H9 (cell line): ENCODE data around the gene MYD88. TPM values are rescaled to one million over a fixed set of nuclear protein-coding genes. Genes with fewer than 3 reads are reported as not detected.

ENCODE experiments used
- DNase-seq: peaks from one replicate; pipeline ENCODE4 v3.0.0-alpha.2; 2017
- H2AFZ ChIP-seq: one replicate; pipeline ENCODE4 v1.6.1; 2013; ENCODE audit warnings: mild to moderate bottlenecking, low read length, control low read depth, moderate library complexity
- H2AK5ac ChIP-seq: 2 replicates; pipeline ENCODE4 v1.6.1; 2013; ENCODE audit warnings: low read length, control low read depth, mixed read lengths; ENCODE audit not compliant: insufficient read length
- H2BK120ac ChIP-seq: one replicate; pipeline ENCODE4 v1.6.1; 2013; ENCODE audit warnings: low read depth, mild to moderate bottlenecking, low read length, control low read depth, inconsistent platforms; ENCODE audit not compliant: poor library complexity, severe bottlenecking
- H2BK12ac ChIP-seq: 2 replicates; pipeline ENCODE4 v1.6.1; 2013; ENCODE audit warnings: low read length, control low read depth, mixed read lengths, low read depth; ENCODE audit not compliant: insufficient read length
- H2BK15ac ChIP-seq: 2 replicates; pipeline ENCODE4 v1.6.1; 2013; ENCODE audit warnings: low read depth, low read length, control low read depth
- H2BK20ac ChIP-seq: one replicate; pipeline ENCODE4 v1.6.1; 2013; ENCODE audit warnings: low read depth, mild to moderate bottlenecking, low read length, control low read depth, inconsistent platforms; ENCODE audit not compliant: poor library complexity, severe bottlenecking
- H2BK5ac ChIP-seq: 2 replicates; pipeline ENCODE4 v1.6.1; 2013; ENCODE audit warnings: low read length, control low read depth, mixed read lengths; ENCODE audit not compliant: insufficient read length
- H3K14ac ChIP-seq: 2 replicates; pipeline ENCODE4 v1.6.1; 2013; ENCODE audit warnings: low read length, control low read depth; ENCODE audit not compliant: insufficient read depth
- H3K18ac ChIP-seq: 2 replicates; pipeline ENCODE4 v1.6.1; 2013; ENCODE audit warnings: low read depth, mild to moderate bottlenecking, mixed read lengths, low read length, control low read depth; ENCODE audit not compliant: insufficient read length
- H3K23ac ChIP-seq: 2 replicates; pipeline ENCODE4 v1.6.1; 2013; ENCODE audit warnings: low read length, control low read depth, mixed read lengths, low read depth; ENCODE audit not compliant: insufficient read length
- H3K23me2 ChIP-seq: 2 replicates; pipeline ENCODE4 v1.6.1; 2013; ENCODE audit warnings: low read depth, mild to moderate bottlenecking, mixed read lengths, low read length, control low read depth; ENCODE audit not compliant: insufficient read length, poor library complexity, severe bottlenecking
- H3K27ac ChIP-seq: 2 replicates; pipeline ENCODE4 v1.5.1; 2013; ENCODE audit warnings: low read length, control low read depth, mixed read lengths, low read depth; ENCODE audit not compliant: insufficient read length
- H3K27me3 ChIP-seq: 2 replicates; pipeline ENCODE4 v1.6.1; 2013; ENCODE audit warnings: low read length, control low read depth, inconsistent platforms; ENCODE audit not compliant: insufficient read depth
- H3K4ac ChIP-seq: 2 replicates; pipeline ENCODE4 v1.6.1; 2013; ENCODE audit warnings: low read depth, mild to moderate bottlenecking, control low read depth, inconsistent platforms, low read length, moderate library complexity
- H3K4me1 ChIP-seq: 2 replicates; pipeline ENCODE4 v1.6.1; 2013; ENCODE audit warnings: low read length, control low read depth, inconsistent platforms; ENCODE audit not compliant: insufficient read depth
- H3K4me2 ChIP-seq: 2 replicates; pipeline ENCODE4 v1.6.1; 2013; ENCODE audit warnings: low read length, control low read depth, mixed read lengths; ENCODE audit not compliant: insufficient read length, insufficient read depth
- H3K56ac ChIP-seq: 2 replicates; pipeline ENCODE4 v1.6.1; 2013; ENCODE audit warnings: low read depth, mild to moderate bottlenecking, mixed read lengths, low read length, control low read depth; ENCODE audit not compliant: insufficient read length
- H3K79me1 ChIP-seq: 2 replicates; pipeline ENCODE4 v1.6.1; 2013; ENCODE audit warnings: low read depth, mild to moderate bottlenecking, moderate library complexity, low read length, control low read depth, inconsistent platforms; ENCODE audit not compliant: insufficient read depth, poor library complexity, severe bottlenecking
- H3K79me2 ChIP-seq: 2 replicates; pipeline ENCODE4 v1.6.1; 2013; ENCODE audit warnings: low read length, control low read depth, inconsistent platforms; ENCODE audit not compliant: insufficient read depth
- H3K9ac ChIP-seq: 2 replicates; pipeline ENCODE4 v1.6.1; 2013; ENCODE audit warnings: low read length, control low read depth, mixed read lengths; ENCODE audit not compliant: insufficient read length; ENCODE audit errors: extremely low read depth
- H3K9me3 ChIP-seq: one replicate; pipeline ENCODE4 v1.6.1; 2013; ENCODE audit warnings: low read depth, low read length, inconsistent platforms; ENCODE audit not compliant: control insufficient read depth
- H3T11ph ChIP-seq: one replicate; pipeline ENCODE4 v1.6.1; 2013; ENCODE audit warnings: mild to moderate bottlenecking, low read length, control low read depth, inconsistent platforms
- H4K20me1 ChIP-seq: one replicate; pipeline ENCODE4 v1.6.1; 2013; ENCODE audit not compliant: control insufficient read depth, insufficient read length, insufficient read depth
- H4K5ac ChIP-seq: 2 replicates; pipeline ENCODE4 v1.6.1; 2013; ENCODE audit warnings: low read depth, mild to moderate bottlenecking, mixed read lengths, low read length, control low read depth; ENCODE audit not compliant: insufficient read length
- H4K8ac ChIP-seq: replicated peaks from 2 replicates; pipeline ENCODE4 v1.6.1; 2013; ENCODE audit warnings: low read length, control low read depth, mixed read lengths, low read depth; ENCODE audit not compliant: insufficient read length
- H4K91ac ChIP-seq: 2 replicates; pipeline ENCODE4 v1.6.1; 2013; ENCODE audit warnings: low read depth, mild to moderate bottlenecking, moderate library complexity, mixed read lengths, low read length, control low read depth; ENCODE audit not compliant: insufficient read length
- H3K27ac Mint-ChIP-seq, 3 experiments: 2 replicates in 2 of 3; 3 replicates in 1 of 3; pipeline ENCODE4 v1.8.0; 2020 to 2021; ENCODE audit warnings: mixed read lengths in 3 of 3, mild to moderate bottlenecking in 1 of 3, moderate library complexity in 1 of 3
- H3K27me3 Mint-ChIP-seq: 2 replicates; pipeline ENCODE4 v1.8.0; 2021; ENCODE audit warnings: low read depth, mild to moderate bottlenecking, moderate library complexity, mixed read lengths
- H3K36me3 Mint-ChIP-seq, 3 experiments: 2 replicates in 2 of 3; 3 replicates in 1 of 3; pipeline ENCODE4 v1.8.0; 2020 to 2021; ENCODE audit warnings: low read depth in 3 of 3, mixed read lengths in 3 of 3; ENCODE audit not compliant: insufficient read depth in 1 of 3
- H3K4me1 Mint-ChIP-seq, 2 experiments: 2 replicates each; pipeline ENCODE4 v1.8.0; 2020; ENCODE audit warnings: mixed read lengths in 2 of 2
- H3K4me3 Mint-ChIP-seq, 2 experiments: 2 replicates in 1 of 2; 3 replicates in 1 of 2; pipeline ENCODE4 v1.8.0; 2020 to 2021; ENCODE audit warnings: mild to moderate bottlenecking in 2 of 2, mixed read lengths in 2 of 2, moderate library complexity in 1 of 2
- H3K9me3 Mint-ChIP-seq, 2 experiments: 2 replicates in 1 of 2; 3 replicates in 1 of 2; pipeline ENCODE4 v1.8.0; 2020; ENCODE audit warnings: mild to moderate bottlenecking in 2 of 2, mixed read lengths in 2 of 2, moderate library complexity in 1 of 2
- WGBS: extraction: QIAGEN DNeasy Blood & Tissue Kit; methylation state at CpG from one replicate; pipeline ENCODE4 v1.1.7; 2013; ENCODE audit warnings: missing lambda C conversion rate, low lambda C conversion rate, mixed read lengths; ENCODE audit not compliant: insufficient read length; ENCODE audit errors: extremely low coverage; 5-methylcytosine and 5-hydroxymethylcytosine counted together
- total RNA-seq: library from RNA; stranded (reverse); gene quantifications from 2 replicates; pipeline ENCODE4 v1.2.1, GENCODE V29; 2021
- TF ChIP-seq, protein P1 (sequence below): fragments of 200-600 bp; sonication (generic); conservative IDR thresholded peaks from 3 replicates; pipeline ENCODE4 v1.8.0; 2021; ENCODE audit warnings: antibody characterized with exemption, mild to moderate bottlenecking

The MYD88 gene
- total RNA-seq, 1 experiment from 2014 or later: 33.4 TPM

DNA sequence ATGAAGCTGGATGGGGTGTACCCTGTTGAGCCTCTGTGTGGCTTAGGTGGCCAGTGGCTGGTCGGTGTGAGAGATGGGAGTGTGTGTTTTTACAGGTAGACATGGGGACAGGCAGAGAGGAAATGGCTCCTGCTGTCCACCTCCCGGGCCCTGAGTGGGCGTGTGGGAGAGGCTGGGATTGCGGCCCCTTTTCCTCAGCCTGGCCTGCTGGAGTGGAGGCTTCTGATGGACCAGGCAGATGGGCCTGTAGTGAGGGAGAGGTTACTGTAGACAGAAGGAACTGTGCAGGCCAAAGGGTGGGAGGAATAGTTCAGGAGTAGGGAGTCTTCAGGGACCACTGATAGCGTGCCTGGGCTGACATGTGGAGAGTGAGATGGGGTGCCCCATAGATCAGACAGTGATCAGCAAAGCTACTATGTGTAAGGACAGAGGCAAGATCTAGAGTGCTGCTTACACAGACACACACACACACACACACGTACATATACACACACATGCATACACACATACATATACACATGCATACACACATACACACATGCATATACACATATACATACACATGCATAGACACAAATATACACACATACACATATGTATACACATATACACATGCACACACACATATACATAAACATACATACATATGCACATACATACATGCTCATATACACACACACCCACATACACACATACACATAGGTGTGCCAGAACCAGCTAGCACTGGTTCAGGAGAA is 28.0 kb upstream of the MYD88 start:
- TF ChIP-seq, protein P1, sequence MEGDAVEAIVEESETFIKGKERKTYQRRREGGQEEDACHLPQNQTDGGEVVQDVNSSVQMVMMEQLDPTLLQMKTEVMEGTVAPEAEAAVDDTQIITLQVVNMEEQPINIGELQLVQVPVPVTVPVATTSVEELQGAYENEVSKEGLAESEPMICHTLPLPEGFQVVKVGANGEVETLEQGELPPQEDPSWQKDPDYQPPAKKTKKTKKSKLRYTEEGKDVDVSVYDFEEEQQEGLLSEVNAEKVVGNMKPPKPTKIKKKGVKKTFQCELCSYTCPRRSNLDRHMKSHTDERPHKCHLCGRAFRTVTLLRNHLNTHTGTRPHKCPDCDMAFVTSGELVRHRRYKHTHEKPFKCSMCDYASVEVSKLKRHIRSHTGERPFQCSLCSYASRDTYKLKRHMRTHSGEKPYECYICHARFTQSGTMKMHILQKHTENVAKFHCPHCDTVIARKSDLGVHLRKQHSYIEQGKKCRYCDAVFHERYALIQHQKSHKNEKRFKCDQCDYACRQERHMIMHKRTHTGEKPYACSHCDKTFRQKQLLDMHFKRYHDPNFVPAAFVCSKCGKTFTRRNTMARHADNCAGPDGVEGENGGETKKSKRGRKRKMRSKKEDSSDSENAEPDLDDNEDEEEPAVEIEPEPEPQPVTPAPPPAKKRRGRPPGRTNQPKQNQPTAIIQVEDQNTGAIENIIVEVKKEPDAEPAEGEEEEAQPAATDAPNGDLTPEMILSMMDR: no peak
- Histone ChIP-seq H3K14ac (no peak overlapping the region), H3K79me1 (no peaks in the 10 kb centered on the region), H3K27me3 (no peaks in the 10 kb centered on the region), H2BK15ac (no peak overlapping the region), H3K27ac (no peak overlapping the region), H4K5ac (no peak overlapping the region), H4K91ac (no peak overlapping the region), H3K4me2 (no peak overlapping the region), H3K56ac (no peak overlapping the region), H4K20me1 (no peaks in the 10 kb centered on the region), H2AK5ac (no peak overlapping the region), H3T11ph (no peak overlapping the region), H3K79me2 (no peaks in the 10 kb centered on the region), H2BK12ac (no peak overlapping the region), H3K9me3 (no peaks in the 10 kb centered on the region), H3K4ac (no peak overlapping the region), H2BK5ac (no peak overlapping the region), H3K4me1 (no peaks in the 10 kb centered on the region), H3K18ac (no peak overlapping the region), H2BK20ac (no peak overlapping the region), H2AFZ (no peak overlapping the region), H3K9ac (no peak overlapping the region), H3K23ac (no peak overlapping the region), H2BK120ac (no peak overlapping the region), H3K23me2 (no peaks in the 10 kb centered on the region), H4K8ac (no peak overlapping the region)
- Mint-ChIP-seq H3K27me3 (peaks cover 8% of the 10 kb centered on the region), H3K36me3 (no peaks in the 10 kb centered on the region; a peak in 1 of 7 replicates), H3K4me3 (no peak overlapping the region), H3K9me3 (peaks cover 0 to 3% of the 10 kb centered on the region in 2 experiments; a peak in 1 of 5 replicates), H3K4me1 (no peaks in the 10 kb centered on the region), H3K27ac (peak overlapping the region in 1 of 3 experiments; percentile 40; a peak in 2 of 7 replicates)
- DNase-seq: no peak
- no CpG with 5 or more reads among the region's 6 CpGs for WGBS
